OCI-LY3 (cell line): Measurements from ENCODE around the gene DNAJB8.

Experiments
- EZH2phosphoT487 ChIP-seq: fragments of 200-600 bp; shearing (Covaris generic); IDR thresholded peaks from 2 replicates; pipeline ENCODE4 v1.6.1; 2018; ENCODE audit warnings: antibody characterized with exemption, mixed run types, low read depth
- TF ChIP-seq, protein P1 (sequence below): fragments of 200-600, 300-600 bp; sonication (generic); IDR thresholded peaks from 2 replicates; pipeline ENCODE4 v1.5.1; 2014; ENCODE audit warnings: antibody characterized with exemption, low read length, low read depth

DNA sequence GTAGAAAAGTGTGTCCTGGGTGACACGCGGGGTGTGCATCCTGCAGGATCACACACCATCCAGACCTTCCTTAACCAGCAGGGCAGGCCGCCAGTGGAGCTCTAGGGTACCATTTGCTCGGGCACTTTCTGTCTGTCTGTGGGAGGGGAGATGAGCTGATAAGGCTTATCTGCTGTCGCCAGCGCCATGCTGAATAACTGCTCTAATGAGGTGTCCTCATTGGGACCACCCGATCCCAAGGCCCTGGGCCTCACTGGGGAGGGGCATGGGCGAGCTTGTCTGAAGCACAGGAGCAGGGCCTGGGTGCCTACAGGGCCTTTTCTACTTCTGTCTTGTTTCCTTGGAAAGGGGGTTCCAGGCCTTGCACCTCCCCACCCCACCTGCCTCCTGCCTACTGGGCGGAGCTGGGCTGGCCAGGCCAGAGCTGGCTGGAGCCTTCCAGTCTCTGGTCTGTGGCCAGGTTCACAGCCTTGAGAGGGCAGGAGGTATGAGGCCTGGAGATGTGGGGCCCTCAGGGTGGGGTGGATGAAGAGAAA is 28.8 kb upstream of the DNAJB8 start:
- TF ChIP-seq, protein P1, sequence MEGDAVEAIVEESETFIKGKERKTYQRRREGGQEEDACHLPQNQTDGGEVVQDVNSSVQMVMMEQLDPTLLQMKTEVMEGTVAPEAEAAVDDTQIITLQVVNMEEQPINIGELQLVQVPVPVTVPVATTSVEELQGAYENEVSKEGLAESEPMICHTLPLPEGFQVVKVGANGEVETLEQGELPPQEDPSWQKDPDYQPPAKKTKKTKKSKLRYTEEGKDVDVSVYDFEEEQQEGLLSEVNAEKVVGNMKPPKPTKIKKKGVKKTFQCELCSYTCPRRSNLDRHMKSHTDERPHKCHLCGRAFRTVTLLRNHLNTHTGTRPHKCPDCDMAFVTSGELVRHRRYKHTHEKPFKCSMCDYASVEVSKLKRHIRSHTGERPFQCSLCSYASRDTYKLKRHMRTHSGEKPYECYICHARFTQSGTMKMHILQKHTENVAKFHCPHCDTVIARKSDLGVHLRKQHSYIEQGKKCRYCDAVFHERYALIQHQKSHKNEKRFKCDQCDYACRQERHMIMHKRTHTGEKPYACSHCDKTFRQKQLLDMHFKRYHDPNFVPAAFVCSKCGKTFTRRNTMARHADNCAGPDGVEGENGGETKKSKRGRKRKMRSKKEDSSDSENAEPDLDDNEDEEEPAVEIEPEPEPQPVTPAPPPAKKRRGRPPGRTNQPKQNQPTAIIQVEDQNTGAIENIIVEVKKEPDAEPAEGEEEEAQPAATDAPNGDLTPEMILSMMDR: no peak
- no peak for TF ChIP-seq EZH2phosphoT487
